Heart right ventricle (tissue), 16 donors: ENCODE data around the gene KIF5C. TPM values are rescaled to one million over a fixed set of nuclear protein-coding genes. Genes with fewer than 3 reads are reported as not detected.

Experiments
- ATAC-seq, 8 donors: fragments of 200-7000 bp; cut with Tn5 transposase; one replicate each; pipeline ENCODE4 v1.9.1; 2020; ENCODE audit warnings: mild to moderate bottlenecking in 8 of 8, moderate library complexity in 8 of 8, moderate number of reproducible peaks in 1 of 8
- DNase-seq, 2 donors: peaks; one replicate each; pipeline ENCODE4 v3.0.0-alpha.2; 2020
- H3K27ac ChIP-seq, 10 donors: fragments of 200-600 bp; sonication (generic) in 2 of 10; one replicate each; pipeline versions ENCODE4 v1.5.0 to v1.8.0; 2020 to 2022; ENCODE audit warnings: mild to moderate bottlenecking in 3 of 10
- H3K27me3 ChIP-seq, 7 donors: fragments of 200-600 bp; one replicate each; pipeline ENCODE4 v1.8.0; 2021 to 2022; ENCODE audit warnings: mild to moderate bottlenecking in 2 of 7
- H3K36me3 ChIP-seq, 9 donors: fragments of 200-600 bp; sonication (generic) in 1 of 9; one replicate each; pipeline versions ENCODE4 v1.5.0 to v1.8.0; 2020 to 2022; ENCODE audit warnings: mild to moderate bottlenecking in 2 of 9
- H3K4me1 ChIP-seq, 9 donors: fragments of 200-600 bp; sonication (generic) in 1 of 9; one replicate each; pipeline versions ENCODE4 v1.5.0 to v1.8.0; 2020 to 2022; ENCODE audit warnings: mild to moderate bottlenecking in 4 of 9
- H3K4me3 ChIP-seq, 10 donors: fragments of 200-600 bp; sonication (generic) in 2 of 10; one replicate each; pipeline versions ENCODE4 v1.5.0 to v1.8.0; 2020 to 2022; ENCODE audit warnings: mild to moderate bottlenecking in 7 of 10, moderate library complexity in 2 of 10
- H3K9me3 ChIP-seq, 11 donors: fragments of 200-600 bp in 10 of 11; sonication (generic) in 2 of 11; one replicate each; pipeline versions ENCODE4 v1.5.0 to v1.8.0; 2013 to 2022; ENCODE audit warnings: mild to moderate bottlenecking in 2 of 11, control low read depth in 1 of 11, moderate library complexity in 1 of 11
- CTCF ChIP-seq, 9 donors: fragments of 200-600 bp; sonication (generic) in 2 of 9; IDR thresholded peaks; one replicate each; pipeline versions ENCODE4 v1.5.0 to v1.8.0; 2021 to 2022; ENCODE audit warnings: antibody characterized with exemption in 9 of 9, mild to moderate bottlenecking in 5 of 9, moderate library complexity in 1 of 9
- WGBS, 2 donors: extraction: QIAGEN DNeasy Blood & Tissue Kit; methylation state at CpG; one replicate each; pipeline ENCODE4 v1.1.7; 2013; ENCODE audit warnings: inconsistent platforms in 1 of 2; 5-methylcytosine and 5-hydroxymethylcytosine counted together
- intact Hi-C, 10 donors: fragments of 100-400 bp; cut with DNase I; formaldehyde crosslinking; loops; one replicate each; pipeline versions ENCODE4 v1.11.1 to v1.14.2; 2022
- polyA plus RNA-seq, 2 donors: library from polyadenylated mRNA; stranded (reverse); fragments of 200-250 nt; gene quantifications; one replicate each; pipeline ENCODE4 v1.2.3, GENCODE V29; 2013
- total RNA-seq, 10 donors: library from RNA; stranded (reverse); fragmentation: NEBNext Ultra II Directional in 3 of 10; extraction: Animal tissue kit (Norgen Biotek cat#: 25700) in 3 of 10; gene quantifications; one replicate each; pipeline versions ENCODE4 v1.2.1 to v1.2.4, GENCODE V29; 2021 to 2023
- donor health status: Arrhythmogenic right ventricular cardiomyopathy.
- donor health status: ischemic (EF 13 %, LVEDD 7.1; RV severe dilation, severe dysfunction).
- donor health status: healthy with polysubstance abuse.
- donor health status: DM: no; HTN: yes; CAD: no.
- donor health status: DM: no; HTN: no; CAD: no.
- donor health status: ischemic (EF 25% LVEDD 6.9; RV normal size, moderate dysfunction).
- donor health status: ischemic (EF 25% LVEDD 5.7; RV mildly dilated, moderate dysfunction).
- donor health status: healthy.
- donor health status: DM: yes; HTN: yes; CAD: no.
- donor health status: Ischemic cardiomyopathy.
- donor health status: ischemic (EF 35%, LVEDD 5.7; RV mildly dilated, moderate dysfunction).
- donor health status: nonischemic (EF 11% LVEDD 7.7; RV severe dilation, severe dysfunction).
- donor health status: DM: yes; HTN: yes; CAD: no.
- donor health status: PGD.
- donor health status: ischemic (EF 29% LVEDD 5.4; RV normal size, mild dysfunction).
- donor health status: nonischemic (EF 23%, LVEDD 6.1; RV moderate dilation, normal function).

Gene KIF5C
- total and polyA plus RNA-seq, 12 donors = 0.21 to 0.94 (median 0.42) TPM

GRCh38 chr2:149009576-149010461 lies 134.8 kb downstream of the KIF5C start:
- H3K4me1 ChIP-seq = no peaks in the 10 kb centered on the region
- ATAC-seq (no peak), DNase-seq (no peak)
- intact Hi-C loops = loop anchor here in 5 of 10 donors (10.0 kb wide), 1 partner anchor 305 kb away; no protein-coding TSS in a partner anchor
- 94 to 95% methylated on average over 31 of the region's 31 CpGs for WGBS, 2 donors
- no peaks in the 10 kb centered on the region for H3K9me3 ChIP-seq
- TF ChIP-seq CTCF (IDR thresholded peaks at IDR 0.05) = no peak
- H3K36me3 ChIP-seq = no peaks in the 10 kb centered on the region
- H3K27me3 ChIP-seq = peaks cover 0 to 8% (median 0%) of the 10 kb centered on the region in 7 donors
- H3K4me3 ChIP-seq = no peak overlapping the region
- H3K27ac ChIP-seq = no peak overlapping the region

- ATAC-seq (no peak), DNase-seq (no peak)
- H3K27me3 ChIP-seq = peaks cover 0 to 11% (median 0%) of the 10 kb centered on the region in 7 donors
- no peak overlapping the region for H3K27ac ChIP-seq
- H3K36me3 ChIP-seq = no peaks in the 10 kb centered on the region
- H3K4me1 ChIP-seq = no peaks in the 10 kb centered on the region
- TF ChIP-seq CTCF (IDR thresholded peaks at IDR 0.05) = no peak
- intact Hi-C loops = loop anchor here in 5 of 10 donors (10.0 kb wide), 1 partner anchor 302 kb away; no protein-coding TSS in a partner anchor
- H3K9me3 ChIP-seq = no peaks in the 10 kb centered on the region
- no peak overlapping the region for H3K4me3 ChIP-seq
- WGBS, 2 donors = 85 to 89% methylated on average over 9 of the region's 9 CpGs
Observed at GRCh38 chr2:149012545-149012944, 137.5 kb downstream of the KIF5C start.

- intact Hi-C loops = loop anchor here in 7 of 10 donors (5.0 to 10.0 kb wide), 3 partner anchors 299 to 547 kb away; no protein-coding TSS in a partner anchor
- Histone ChIP-seq H3K27ac (no peak overlapping the region), H3K4me1 (peaks cover 0 to 7% (median 0%) of the 10 kb centered on the region in 9 donors), H3K9me3 (no peaks in the 10 kb centered on the region), H3K36me3 (no peaks in the 10 kb centered on the region), H3K4me3 (no peak overlapping the region), H3K27me3 (peaks cover 0 to 3% (median 0%) of the 10 kb centered on the region in 7 donors)
- DNase-seq (no peak), ATAC-seq (no peak)
- TF ChIP-seq CTCF (IDR thresholded peaks at IDR 0.05) = no peak
- WGBS, 2 donors = 83 to 84% methylated on average over 1 of the region's 1 CpG
Observed at GRCh38 chr2:149015501-149015900, 140.5 kb downstream of the KIF5C start.

DNA sequence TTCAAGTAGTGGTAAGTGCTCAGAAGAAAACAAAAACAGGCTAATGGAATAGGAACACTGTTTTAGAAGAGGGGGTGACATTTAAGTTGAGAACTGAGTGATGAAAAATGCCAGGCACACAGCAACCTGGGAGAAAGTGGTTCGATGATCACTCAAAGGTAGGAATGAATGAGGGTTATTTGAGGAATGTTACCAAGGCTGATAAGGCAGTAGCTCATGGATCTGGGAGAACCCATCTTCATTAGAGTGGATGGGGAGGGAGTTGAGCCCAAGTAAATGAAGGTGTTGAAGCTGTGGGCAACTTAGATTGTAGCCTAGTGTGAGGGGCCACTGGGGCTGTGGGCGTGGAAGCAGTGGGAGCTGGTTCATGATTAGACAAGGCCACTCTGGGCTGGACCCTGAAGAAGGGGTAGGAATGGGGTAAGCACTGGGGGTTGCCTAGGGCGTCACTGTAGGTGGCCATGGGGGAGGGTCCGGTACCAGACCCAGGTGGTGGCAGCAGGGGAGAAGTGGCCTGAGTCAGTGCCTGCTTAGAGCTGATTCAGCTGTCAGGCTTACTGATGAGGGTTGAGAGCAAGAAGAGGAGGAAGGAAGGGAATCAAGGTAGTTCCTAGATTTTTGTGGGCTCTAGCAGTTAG lies 141.0 kb downstream of the KIF5C start:
- intact Hi-C loops = loop anchor here (2.0 to 10.0 kb wide), 5 partner anchors 299 to 547 kb away; no protein-coding TSS in a partner anchor
- DNase-seq = no peak
- Histone ChIP-seq H3K4me3 (no peak overlapping the region), H3K27ac (no peak overlapping the region), H3K27me3 (peaks cover 0 to 3% (median 0%) of the 10 kb centered on the region in 7 donors), H3K9me3 (no peaks in the 10 kb centered on the region), H3K36me3 (no peaks in the 10 kb centered on the region), H3K4me1 (peaks cover 0 to 7% (median 0%) of the 10 kb centered on the region in 9 donors)
- WGBS, 2 donors = 77 to 82% methylated on average over 4 of the region's 4 CpGs
- TF ChIP-seq CTCF (IDR thresholded peaks at IDR 0.05) = no peak
- peak in 1 of 8 donors; percentile 28 for ATAC-seq
